K562 (cell line): ENCODE measurements around the gene ALOXE3. TPM values are rescaled to one million over a fixed set of nuclear protein-coding genes. Genes with fewer than 3 reads are reported as not detected.

Experiments
- ESRRB ChIP-seq: fragments of 250-450 bp; sonication (Bioruptor Pico); IDR thresholded peaks from 2 replicates; pipeline ENCODE4 v1.5.0; 2020; ENCODE audit warnings: mild to moderate bottlenecking, moderate library complexity, borderline replicate concordance
- HDAC1 ChIP-seq, 2 experiments: fragments of 450-650 bp; IDR thresholded peaks; 2 replicates each; pipeline ENCODE4 v1.6.1; 2016 to 2017; ENCODE audit warnings: inconsistent platforms in 1 of 2, mild to moderate bottlenecking in 1 of 2, moderate library complexity in 1 of 2
- HIVEP1 ChIP-seq: fragments of 250-450 bp; sonication (Bioruptor Pico); IDR thresholded peaks from 2 replicates; pipeline ENCODE4 v1.4.0; 2020; ENCODE audit warnings: mild to moderate bottlenecking
- KAT7 ChIP-seq: sonication (generic); formaldehyde crosslinking; IDR thresholded peaks from 2 replicates; pipeline ENCODE4 v1.8.0; 2022; ENCODE audit warnings: missing genetic modification reagents, mild to moderate bottlenecking, borderline replicate concordance
- NCOA4 ChIP-seq: fragments of 450-650 bp; IDR thresholded peaks from 2 replicates; pipeline ENCODE4 v1.6.1; 2018; ENCODE audit warnings: mild to moderate bottlenecking; ENCODE audit not compliant: partially characterized antibody
- SNAPC5 ChIP-seq: fragments of 250-450 bp; sonication (Bioruptor Pico); IDR thresholded peaks from 2 replicates; pipeline ENCODE4 v1.8.0; 2021; ENCODE audit warnings: moderate library complexity, mild to moderate bottlenecking, inconsistent platforms
- ZFP1 ChIP-seq: fragments of 450-650 bp; formaldehyde crosslinking; IDR thresholded peaks from 2 replicates; pipeline ENCODE4 v1.4.0; 2020; ENCODE audit warnings: mild to moderate bottlenecking, mixed read lengths
- ZNF318 ChIP-seq, 2 experiments: fragments of 450-650 bp; IDR thresholded peaks; 2 replicates each; pipeline ENCODE4 v1.6.1; 2016; ENCODE audit warnings: mild to moderate bottlenecking in 2 of 2, borderline replicate concordance in 1 of 2, low read depth in 1 of 2, moderate library complexity in 1 of 2
- ZNF444 ChIP-seq: fragments of 250-450 bp; sonication (Bioruptor Pico); IDR thresholded peaks from 2 replicates; pipeline ENCODE4 v1.4.0; 2020; ENCODE audit warnings: mild to moderate bottlenecking, moderate library complexity
- ZNF57 ChIP-seq: fragments of 450-650 bp; formaldehyde crosslinking; IDR thresholded peaks from 2 replicates; pipeline ENCODE4 v1.4.0; 2020; ENCODE audit warnings: mild to moderate bottlenecking, moderate library complexity
- polyA plus RNA-seq, 8 experiments: library from polyadenylated mRNA; depleted of rRNA in 4 of 8; stranded (reverse) in 5 of 8; unstranded in 3 of 8; fragments of >200 nt; fragmentation: Nextera tagmentation in 2 of 8; fragmentation: Illumina TruSeq in 1 of 8; extraction: Ambion mirVana in 2 of 8; extraction: Trizol in 1 of 8; gene quantifications; 2 replicates each; pipeline versions ENCODE4 v1.2.1 to v1.2.3, GENCODE V29; 2011 to 2014; ENCODE audit warnings: inconsistent platforms in 1 of 8, missing spikeins in 1 of 8
- total RNA-seq, 7 experiments: library from RNA; depleted of rRNA in 6 of 7; stranded (reverse); fragments of >200 nt in 6 of 7; fragmentation: Illumina TruSeq in 2 of 7; extraction: Trizol in 2 of 7; gene quantifications; 2 replicates each; pipeline versions ENCODE4 v1.2.1 to v1.2.3, GENCODE V29; 2011 to 2021; ENCODE audit warnings: low replicate concordance in 1 of 7
- TF ChIP-seq, protein P1 (sequence below): fragments of 150-350 bp; conservative IDR thresholded peaks from 2 replicates; pipeline ENCODE4 v1.6.1; 2014; ENCODE audit warnings: low read length
- TF ChIP-seq, protein P2 (sequence below), 2 experiments: IDR thresholded peaks in 1 of 2; conservative IDR thresholded peaks in 1 of 2; 2 replicates each; pipeline ENCODE4 v1.6.1; 2016; ENCODE audit warnings: low read depth in 2 of 2, mild to moderate bottlenecking in 1 of 2, missing compliant biosample characterization in 1 of 2, missing genetic modification characterization in 1 of 2, moderate library complexity in 1 of 2

Gene ALOXE3
- total and polyA plus RNA-seq, 9 of the 15 experiments (the other 6 are each of a cell fraction or from before 2014, with no cell fraction given): 0.04 TPM; not detected in 8

GRCh38 chr17:8156246-8156992 lies 38.1 kb upstream of the ALOXE3 start (continued):
- TF ChIP-seq ZNF318 (IDR thresholded peaks at IDR 0.05; ENCODE audit: borderline replicate concordance in 1 of 2, low read depth in 1 of 2) (peak in 1 of 2 experiments; percentile 95; a peak in 2 of 4 replicates), HIVEP1 (CRISPR knock-in tag) (no peak), SNAPC5 (CRISPR knock-in tag) (no peak), KAT7 (CRISPR knock-in tag) (no peak), ESRRB (CRISPR knock-in tag) (no peak), HDAC1 (IDR thresholded peaks at IDR 0.05) (peak in 1 of 2 experiments; percentile 92; a peak in 2 of 4 replicates), ZNF57 (CRISPR knock-in tag) (no peak), ZNF444 (CRISPR knock-in tag) (no peak), NCOA4 (no peak), ZFP1 (no peak)
- TF ChIP-seq, protein P1, sequence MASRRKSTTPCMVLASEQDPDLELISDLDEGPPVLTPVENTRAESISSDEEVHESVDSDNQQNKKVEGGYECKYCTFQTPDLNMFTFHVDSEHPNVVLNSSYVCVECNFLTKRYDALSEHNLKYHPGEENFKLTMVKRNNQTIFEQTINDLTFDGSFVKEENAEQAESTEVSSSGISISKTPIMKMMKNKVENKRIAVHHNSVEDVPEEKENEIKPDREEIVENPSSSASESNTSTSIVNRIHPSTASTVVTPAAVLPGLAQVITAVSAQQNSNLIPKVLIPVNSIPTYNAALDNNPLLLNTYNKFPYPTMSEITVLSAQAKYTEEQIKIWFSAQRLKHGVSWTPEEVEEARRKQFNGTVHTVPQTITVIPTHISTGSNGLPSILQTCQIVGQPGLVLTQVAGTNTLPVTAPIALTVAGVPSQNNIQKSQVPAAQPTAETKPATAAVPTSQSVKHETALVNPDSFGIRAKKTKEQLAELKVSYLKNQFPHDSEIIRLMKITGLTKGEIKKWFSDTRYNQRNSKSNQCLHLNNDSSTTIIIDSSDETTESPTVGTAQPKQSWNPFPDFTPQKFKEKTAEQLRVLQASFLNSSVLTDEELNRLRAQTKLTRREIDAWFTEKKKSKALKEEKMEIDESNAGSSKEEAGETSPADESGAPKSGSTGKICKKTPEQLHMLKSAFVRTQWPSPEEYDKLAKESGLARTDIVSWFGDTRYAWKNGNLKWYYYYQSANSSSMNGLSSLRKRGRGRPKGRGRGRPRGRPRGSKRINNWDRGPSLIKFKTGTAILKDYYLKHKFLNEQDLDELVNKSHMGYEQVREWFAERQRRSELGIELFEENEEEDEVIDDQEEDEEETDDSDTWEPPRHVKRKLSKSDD: no peak
- TF ChIP-seq, protein P2, sequence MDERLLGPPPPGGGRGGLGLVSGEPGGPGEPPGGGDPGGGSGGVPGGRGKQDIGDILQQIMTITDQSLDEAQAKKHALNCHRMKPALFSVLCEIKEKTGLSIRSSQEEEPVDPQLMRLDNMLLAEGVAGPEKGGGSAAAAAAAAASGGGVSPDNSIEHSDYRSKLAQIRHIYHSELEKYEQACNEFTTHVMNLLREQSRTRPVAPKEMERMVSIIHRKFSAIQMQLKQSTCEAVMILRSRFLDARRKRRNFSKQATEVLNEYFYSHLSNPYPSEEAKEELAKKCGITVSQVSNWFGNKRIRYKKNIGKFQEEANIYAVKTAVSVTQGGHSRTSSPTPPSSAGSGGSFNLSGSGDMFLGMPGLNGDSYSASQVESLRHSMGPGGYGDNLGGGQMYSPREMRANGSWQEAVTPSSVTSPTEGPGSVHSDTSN (CRISPR knock-in tag; IDR thresholded peaks at IDR 0.05; ENCODE audit: low read depth): no peak
- TF ChIP-seq, protein P2 (tag; conservative IDR thresholded peaks at IDR 0.05; ENCODE audit: low read depth): peak; percentile 85
